IMR-90 (cell line): Measurements from ENCODE around the gene PLTP. TPM values are rescaled to one million over a fixed set of nuclear protein-coding genes. Genes with fewer than 3 reads are reported as not detected.

Experiments used
- ATAC-seq: fragments of 200-7000 bp; cut with Tn5 transposase; 2 replicates; pipeline ENCODE4 v1.9.1; 2020; ENCODE audit warnings: low read depth, mild to moderate bottlenecking, moderate library complexity
- BruUV-seq: library from RNA; stranded (reverse); fragments of 400-500 nt; replicated peaks from 2 replicates; lab custom pipeline; 2021; lab: Mats Ljungman, UMichigan
- CTCF ChIA-PET: fragments of 300-600 bp; formaldehyde crosslinking; extraction: SDS; loops from one replicate; lab custom pipeline; 2021; ENCODE audit warnings: antibody characterized with exemption; lab: Yijun Ruan, JAX
- POLR2A ChIA-PET: fragments of 300-600 bp; sonication (Branson Sonifier 250); formaldehyde crosslinking; loops from one replicate; lab custom pipeline; 2022; ENCODE audit warnings: antibody characterized with exemption; ENCODE audit not compliant: unreplicated experiment; lab: Charles Lee
- DNase-seq: peaks from one replicate; pipeline ENCODE4 v3.0.0; 2013
- H2AFZ ChIP-seq: replicated peaks from 2 replicates; pipeline ENCODE3; 2013; ENCODE audit warnings: low read length, mild to moderate bottlenecking; ENCODE audit not compliant: poor library complexity
- H2AK5ac ChIP-seq: 2 replicates; pipeline ENCODE4 v1.6.1; 2013; ENCODE audit warnings: low read depth, low read length, inconsistent platforms
- H2AK9ac ChIP-seq: replicated peaks from 2 replicates; pipeline ENCODE3; 2013; ENCODE audit warnings: mild to moderate bottlenecking, low read depth, low read length, moderate library complexity; ENCODE audit not compliant: poor library complexity
- H2BK120ac ChIP-seq: 2 replicates; pipeline ENCODE4 v1.6.1; 2013; ENCODE audit warnings: low read depth, low read length, inconsistent platforms
- H2BK15ac ChIP-seq: 3 replicates; pipeline ENCODE4 v1.6.1; 2013; ENCODE audit warnings: low read depth, low read length, inconsistent platforms
- H2BK20ac ChIP-seq: 2 replicates; pipeline ENCODE4 v1.6.1; 2013; ENCODE audit warnings: low read depth, mild to moderate bottlenecking, inconsistent platforms, low read length, moderate library complexity
- H2BK5ac ChIP-seq: 2 replicates; pipeline ENCODE4 v1.6.1; 2013; ENCODE audit warnings: mild to moderate bottlenecking, low read depth, low read length, inconsistent platforms; ENCODE audit not compliant: poor library complexity, severe bottlenecking
- H3K14ac ChIP-seq: replicated peaks from 2 replicates; pipeline ENCODE4 v1.6.1; 2013; ENCODE audit warnings: low read depth, low read length, inconsistent platforms
- H3K18ac ChIP-seq: 2 replicates; pipeline ENCODE4 v1.6.1; 2013; ENCODE audit warnings: low read depth, low read length, control low read depth
- H3K23ac ChIP-seq: 2 replicates; pipeline ENCODE4 v1.6.1; 2013; ENCODE audit warnings: low read depth, low read length, inconsistent platforms
- H3K27ac ChIP-seq: 2 replicates; pipeline ENCODE4 v1.5.1; 2013; ENCODE audit warnings: mild to moderate bottlenecking, control low read depth, low read length; ENCODE audit not compliant: insufficient read depth
- H3K27me3 ChIP-seq: 2 replicates; pipeline ENCODE4 v1.6.1; 2013; ENCODE audit warnings: low read length; ENCODE audit not compliant: control insufficient read depth, insufficient read depth
- H3K36me3 ChIP-seq: 2 replicates; pipeline ENCODE4 v1.6.1; 2013; ENCODE audit warnings: low read length, mixed read lengths; ENCODE audit not compliant: control insufficient read depth, insufficient read depth
- H3K4ac ChIP-seq: 2 replicates; pipeline ENCODE4 v1.6.1; 2013; ENCODE audit warnings: low read depth, low read length, inconsistent platforms
- H3K4me1 ChIP-seq: 2 replicates; pipeline ENCODE4 v1.6.1; 2013; ENCODE audit warnings: low read length, mixed read lengths; ENCODE audit not compliant: control insufficient read depth, insufficient read depth
- H3K4me2 ChIP-seq: 2 replicates; pipeline ENCODE4 v1.6.1; 2013; ENCODE audit warnings: low read depth, mild to moderate bottlenecking, control low read depth, low read length, moderate library complexity
- H3K4me3 ChIP-seq: 2 replicates; pipeline ENCODE4 v1.5.1; 2013; ENCODE audit warnings: low read depth, mild to moderate bottlenecking, control low read depth, low read length, moderate library complexity; ENCODE audit not compliant: insufficient read depth
- H3K56ac ChIP-seq: 2 replicates; pipeline ENCODE4 v1.6.1; 2013; ENCODE audit warnings: low read length, inconsistent platforms; ENCODE audit not compliant: insufficient read depth; ENCODE audit errors: extremely low read depth
- H3K79me1 ChIP-seq, 2 experiments: 2 replicates each; pipeline ENCODE4 v1.6.1; 2013; ENCODE audit warnings: low read length in 2 of 2, inconsistent platforms in 1 of 2, low read depth in 1 of 2
- H3K9ac ChIP-seq: 2 replicates; pipeline ENCODE4 v1.6.1; 2013; ENCODE audit warnings: low read depth, low read length, control low read depth
- H3K9me1 ChIP-seq: 2 replicates; pipeline ENCODE4 v1.6.1; 2013; ENCODE audit warnings: low read length, inconsistent platforms; ENCODE audit not compliant: insufficient read depth
- H3K9me3 ChIP-seq: 2 replicates; pipeline ENCODE4 v1.6.1; 2013; ENCODE audit warnings: low read length; ENCODE audit not compliant: control insufficient read depth, insufficient read depth
- H4K20me1 ChIP-seq: 2 replicates; pipeline ENCODE4 v1.6.1; 2013; ENCODE audit warnings: low read length, inconsistent platforms; ENCODE audit not compliant: insufficient read depth
- H4K5ac ChIP-seq: 2 replicates; pipeline ENCODE4 v1.6.1; 2013; ENCODE audit warnings: mild to moderate bottlenecking, low read depth, low read length, control low read depth
- H4K8ac ChIP-seq, 2 experiments: 2 replicates each; pipeline ENCODE4 v1.6.1; 2013; ENCODE audit warnings: low read depth in 2 of 2, low read length in 2 of 2, control low read depth in 1 of 2, inconsistent platforms in 1 of 2
- H4K91ac ChIP-seq: 2 replicates; pipeline ENCODE4 v1.6.1; 2013; ENCODE audit warnings: low read depth, low read length, inconsistent platforms; ENCODE audit not compliant: insufficient read depth
- BHLHE40 ChIP-seq: fragments of 150-350 bp; IDR thresholded peaks from 2 replicates; pipeline ENCODE4 v1.6.1; 2016; ENCODE audit warnings: mild to moderate bottlenecking, low read depth, low read length
- CHD1 ChIP-seq: IDR thresholded peaks from 2 replicates; pipeline ENCODE4 v1.6.1; 2012; ENCODE audit warnings: low read depth, low read length, improper control_type of control experiment
- FOS ChIP-seq: fragments of 150-350 bp; IDR thresholded peaks from 2 replicates; pipeline ENCODE4 v1.6.1; 2016; ENCODE audit warnings: low read depth, low read length
- MAFK ChIP-seq: IDR thresholded peaks from 2 replicates; pipeline ENCODE4 v1.6.1; 2012; ENCODE audit warnings: low read depth, low read length, improper control_type of control experiment
- MXI1 ChIP-seq: IDR thresholded peaks from 2 replicates; pipeline ENCODE4 v1.6.1; 2012; ENCODE audit warnings: low read depth, mild to moderate bottlenecking, low read length, moderate library complexity, borderline replicate concordance
- NFE2L2 ChIP-seq: fragments of 150-350 bp; IDR thresholded peaks from 2 replicates; pipeline ENCODE4 v1.6.1; 2016; ENCODE audit warnings: low read depth, mild to moderate bottlenecking, low read length
- WGBS, 2 experiments: methylation state at CpG; one replicate each; pipeline versions ENCODE4 v1.1.5 to v1.1.7; 2013; ENCODE audit warnings: missing lambda C conversion rate in 2 of 2; ENCODE audit not compliant: insufficient read length in 1 of 2; ENCODE audit errors: extremely low coverage in 2 of 2; 5-methylcytosine and 5-hydroxymethylcytosine counted together
- dilution Hi-C: fragments of 300-500 bp; cut with HindIII; formaldehyde crosslinking; loops from one replicate; pipeline ENCODE4 v1.14.3; 2018; ENCODE audit warnings: low sequenced_read_pairs; ENCODE audit not compliant: unreplicated experiment
- in situ Hi-C: fragments of 300-500 bp; cut with MboI; formaldehyde crosslinking; loops from 3 replicates; pipeline ENCODE4 v1.14.3; 2019; ENCODE audit warnings: low sequenced_read_pairs, inconsistent platforms, mixed read lengths
- intact Hi-C: fragments of 100-400 bp; cut with micrococcal nuclease; formaldehyde crosslinking; loops from 2 replicates; pipeline ENCODE4 v1.10.0; 2022
- polyA plus RNA-seq, 3 experiments: library from polyadenylated mRNA; depleted of rRNA; stranded (reverse); fragments of >200 nt; gene quantifications; 2 replicates each; pipeline ENCODE4 v1.2.3, GENCODE V29; 2012; ENCODE audit warnings: low replicate concordance in 1 of 3
- total RNA-seq: library from RNA; depleted of rRNA; stranded (reverse); fragments of >200 nt; gene quantifications from 2 replicates; pipeline ENCODE4 v1.2.3, GENCODE V29; 2012
- TF ChIP-seq, protein P1 (sequence below): conservative IDR thresholded peaks from 2 replicates; pipeline ENCODE4 v1.5.1; 2012; ENCODE audit warnings: mild to moderate bottlenecking, low read depth, low read length, improper control_type of control experiment

PLTP gene
- total and polyA plus RNA-seq, 2 of the 4 experiments (the other 2 are of a cell fraction), result 5.4 to 55.8 TPM

- no peak overlapping the region for H3K18ac ChIP-seq
- no peak overlapping the region for H3K4me2 ChIP-seq
- no peak overlapping the region for H2BK5ac ChIP-seq
- no peak overlapping the region for H4K91ac ChIP-seq
- WGBS, 2 experiments, result 100% methylated on average over 2 of the region's 13 CpGs; no CpG with 5 or more reads in 1 of the 2 experiments
- no peak overlapping the region for H3K14ac ChIP-seq
- no peak overlapping the region for H3K9ac ChIP-seq
- ATAC-seq (no peak), DNase-seq (no peak)
- no TSS peak for BruUV-seq
- no peak overlapping the region for H2BK20ac ChIP-seq
- POLR2A ChIA-PET, result interaction anchor here (1.0 kb wide), 1 partner anchor 106 kb away, joined by 3 read pairs; no protein-coding TSS in a partner anchor
- H4K5ac ChIP-seq, result no peak overlapping the region
- CTCF ChIA-PET, result no interaction called here
- 0 out of 2 replicates have a peak, but pooled peaks cover 3% of the 10 kb centered on the region for H3K9me1 ChIP-seq
- no peak overlapping the region for H3K27ac ChIP-seq
- TF ChIP-seq FOS (no peak), MAFK (no peak), MXI1 (no peak), NFE2L2 (no peak), CHD1 (no peak), BHLHE40 (no peak)
- TF ChIP-seq, protein P1, sequence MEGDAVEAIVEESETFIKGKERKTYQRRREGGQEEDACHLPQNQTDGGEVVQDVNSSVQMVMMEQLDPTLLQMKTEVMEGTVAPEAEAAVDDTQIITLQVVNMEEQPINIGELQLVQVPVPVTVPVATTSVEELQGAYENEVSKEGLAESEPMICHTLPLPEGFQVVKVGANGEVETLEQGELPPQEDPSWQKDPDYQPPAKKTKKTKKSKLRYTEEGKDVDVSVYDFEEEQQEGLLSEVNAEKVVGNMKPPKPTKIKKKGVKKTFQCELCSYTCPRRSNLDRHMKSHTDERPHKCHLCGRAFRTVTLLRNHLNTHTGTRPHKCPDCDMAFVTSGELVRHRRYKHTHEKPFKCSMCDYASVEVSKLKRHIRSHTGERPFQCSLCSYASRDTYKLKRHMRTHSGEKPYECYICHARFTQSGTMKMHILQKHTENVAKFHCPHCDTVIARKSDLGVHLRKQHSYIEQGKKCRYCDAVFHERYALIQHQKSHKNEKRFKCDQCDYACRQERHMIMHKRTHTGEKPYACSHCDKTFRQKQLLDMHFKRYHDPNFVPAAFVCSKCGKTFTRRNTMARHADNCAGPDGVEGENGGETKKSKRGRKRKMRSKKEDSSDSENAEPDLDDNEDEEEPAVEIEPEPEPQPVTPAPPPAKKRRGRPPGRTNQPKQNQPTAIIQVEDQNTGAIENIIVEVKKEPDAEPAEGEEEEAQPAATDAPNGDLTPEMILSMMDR, result no peak
- no peak overlapping the region for H2BK15ac ChIP-seq
- H4K20me1 ChIP-seq, result peaks cover 3% of the 10 kb centered on the region; the same call in 1 of the 2 replicates
- H2BK120ac ChIP-seq, result no peak overlapping the region
- no peaks in the 10 kb centered on the region for H3K9me3 ChIP-seq
- H3K4me3 ChIP-seq, result no peak overlapping the region
- H2AK9ac ChIP-seq, result peak overlapping the region; percentile 33
- H2AK5ac ChIP-seq, result no peak overlapping the region
- H3K23ac ChIP-seq, result no peak overlapping the region
- peaks cover 19 to 37% of the 10 kb centered on the region in 2 experiments for H3K79me1 ChIP-seq
- intact Hi-C loops (no loop called here), in situ Hi-C loops (no loop called here), dilution Hi-C loops (no loop called here)
- H3K27me3 ChIP-seq, result no peaks in the 10 kb centered on the region
- peaks cover 61% of the 10 kb centered on the region for H3K36me3 ChIP-seq
- peaks cover 3% of the 10 kb centered on the region; the same call in 1 of the 2 replicates for H3K4me1 ChIP-seq
- H2AFZ ChIP-seq, result no peak overlapping the region
- H4K8ac ChIP-seq, result no peak overlapping the region
- H3K4ac ChIP-seq, result no peak overlapping the region
- H3K56ac ChIP-seq, result no peak overlapping the region
These were observed 28.5 kb upstream of the PLTP start for GRCh38 chr20:45940469-45940868.
